ENCODE measurements around the gene APC2. TPM values are rescaled to one million over a fixed set of nuclear protein-coding genes. Genes with fewer than 3 reads are reported as not detected.

Gene APC2
- total RNA-seq, 4 donors from 2014 or later = 0.02 to 1.2 (median 0.35) TPM

DNA sequence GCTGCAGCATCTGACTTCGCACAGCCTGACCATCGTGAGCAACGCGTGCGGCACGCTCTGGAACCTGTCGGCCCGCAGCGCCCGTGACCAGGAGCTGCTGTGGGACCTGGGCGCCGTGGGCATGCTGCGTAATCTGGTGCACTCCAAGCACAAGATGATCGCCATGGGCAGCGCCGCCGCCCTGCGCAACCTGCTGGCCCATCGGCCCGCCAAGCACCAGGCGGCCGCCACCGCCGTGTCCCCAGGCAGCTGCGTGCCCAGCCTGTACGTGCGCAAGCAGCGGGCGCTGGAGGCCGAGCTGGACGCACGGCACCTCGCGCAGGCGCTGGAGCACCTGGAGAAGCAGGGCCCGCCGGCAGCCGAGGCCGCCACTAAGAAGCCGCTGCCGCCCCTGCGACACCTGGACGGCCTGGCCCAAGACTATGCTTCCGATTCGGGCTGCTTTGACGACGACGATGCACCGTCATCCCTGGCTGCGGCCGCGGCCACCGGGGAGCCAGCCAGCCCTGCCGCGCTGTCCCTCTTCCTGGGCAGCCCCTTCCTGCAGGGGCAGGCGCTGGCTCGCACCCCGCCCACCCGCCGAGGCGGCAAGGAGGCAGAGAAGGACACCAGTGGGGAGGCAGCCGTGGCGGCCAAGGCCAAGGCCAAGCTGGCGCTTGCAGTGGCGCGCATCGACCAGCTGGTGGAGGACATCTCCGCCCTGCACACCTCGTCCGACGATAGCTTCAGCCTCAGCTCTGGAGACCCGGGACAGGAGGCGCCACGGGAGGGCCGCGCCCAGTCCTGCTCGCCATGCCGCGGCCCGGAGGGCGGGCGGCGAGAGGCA is 15.5 kb downstream of the APC2 start:
- Histone ChIP-seq H3K27me3 (peaks cover 74% of the 10 kb centered on the region), H3K4me1 (peaks cover 11 to 53% (median 32%) of the 10 kb centered on the region in 3 donors), H3K4me3 (no peak overlapping the region), H3K9me3 (no peaks in the 10 kb centered on the region), H3K27ac (no peak overlapping the region), H3K36me3 (peaks cover 0 to 34% of the 10 kb centered on the region in 2 donors)
- TF ChIP-seq POLR2A (IDR thresholded peaks at IDR 0.05) (no peak), CTCF (IDR thresholded peaks at IDR 0.05) (peak in 3 of 4 experiments; percentile 9 to 52 (median 14))
- ATAC-seq = no peak
- no CpG with 5 or more reads among the region's 83 CpGs for WGBS, 2 donors (ENCODE audit: low coverage in 1 of 2)

GRCh38 chr19:1466018-1466460 is 16.1 kb downstream of the APC2 start:
- Histone ChIP-seq H3K27me3 (peaks cover 80% of the 10 kb centered on the region), H3K36me3 (peaks cover 0 to 28% of the 10 kb centered on the region in 2 donors), H3K27ac (no peak overlapping the region), H3K4me3 (no peak overlapping the region), H3K4me1 (peaks cover 14 to 60% (median 38%) of the 10 kb centered on the region in 3 donors), H3K9me3 (no peaks in the 10 kb centered on the region)
- WGBS, 2 donors (ENCODE audit: low coverage in 1 of 2) = no CpG with 5 or more reads among the region's 41 CpGs
- TF ChIP-seq CTCF (IDR thresholded peaks at IDR 0.05) (no peak), POLR2A (IDR thresholded peaks at IDR 0.05) (no peak), EP300 (IDR thresholded peaks at IDR 0.05) (no peak), POLR2AphosphoS5 (IDR thresholded peaks at IDR 0.05) (no peak)
- no peak for ATAC-seq

- ATAC-seq = no peak
- 80% methylated on average over 1 of the region's 70 CpGs; no CpG with 5 or more reads in 1 of the 2 donors for WGBS, 2 donors (ENCODE audit: low coverage in 1 of 2)
- Histone ChIP-seq H3K36me3 (peaks cover 0 to 23% of the 10 kb centered on the region in 2 donors), H3K9me3 (no peaks in the 10 kb centered on the region), H3K27me3 (peaks cover 86% of the 10 kb centered on the region), H3K27ac (no peak overlapping the region), H3K4me3 (no peak overlapping the region), H3K4me1 (peaks cover 14 to 66% (median 43%) of the 10 kb centered on the region in 3 donors)
- TF ChIP-seq POLR2AphosphoS5 (IDR thresholded peaks at IDR 0.05) (no peak), POLR2A (IDR thresholded peaks at IDR 0.05) (no peak), EP300 (IDR thresholded peaks at IDR 0.05) (no peak), CTCF (IDR thresholded peaks at IDR 0.05) (no peak)
These were observed 16.7 kb downstream of the APC2 start for GRCh38 chr19:1466461-1467214.

DNA sequence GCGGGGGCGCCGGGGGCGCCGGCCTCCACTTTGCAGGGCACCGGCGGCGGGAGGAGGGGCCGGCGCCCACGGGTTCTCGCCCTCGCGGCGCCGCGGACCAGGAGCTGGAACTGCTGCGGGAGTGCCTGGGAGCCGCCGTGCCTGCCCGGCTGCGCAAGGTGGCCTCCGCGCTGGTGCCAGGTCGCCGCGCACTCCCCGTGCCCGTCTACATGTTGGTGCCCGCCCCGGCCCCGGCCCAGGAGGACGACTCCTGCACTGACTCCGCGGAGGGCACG is 17.2 kb downstream of the APC2 start:
- Histone ChIP-seq H3K4me1 (peaks cover 14 to 71% (median 43%) of the 10 kb centered on the region in 3 donors), H3K9me3 (no peaks in the 10 kb centered on the region), H3K27ac (no peak overlapping the region), H3K27me3 (peaks cover 91% of the 10 kb centered on the region), H3K36me3 (peaks cover 0 to 18% of the 10 kb centered on the region in 2 donors), H3K4me3 (no peak overlapping the region)
- ATAC-seq = no peak
- WGBS, 2 donors (ENCODE audit: low coverage in 1 of 2) = no CpG with 5 or more reads among the region's 36 CpGs
- TF ChIP-seq CTCF (IDR thresholded peaks at IDR 0.05) (no peak), POLR2AphosphoS5 (IDR thresholded peaks at IDR 0.05) (no peak), EP300 (IDR thresholded peaks at IDR 0.05) (no peak)
